ENCODE results near the gene CAVIN4.

- TF ChIP-seq CTCF (IDR thresholded peaks at IDR 0.05; ENCODE audit: low read depth, low read length, poor library complexity, severe bottlenecking) (no peak), EZH2phosphoT487 (IDR thresholded peaks at IDR 0.05; ENCODE audit: borderline replicate concordance, low read length) (no peak)
These were observed 13.3 kb downstream of the CAVIN4 start for GRCh38 chr9:100591139-100591538.

Measured in DOHH2 (cell line).